GM12892 (cell line): ENCODE data around the gene LDB1.

Experiments
- DNase-seq: peaks from one replicate; pipeline ENCODE4 v3.0.0; 2011; ENCODE audit not compliant: insufficient read length
- FAIRE-seq: peaks from 2 replicates; lab custom pipeline; 2011; peaks lifted over from hg19 to GRCh38; lab: Jason Lieb, UNC
- POLR2A ChIP-seq: IDR thresholded peaks from 2 replicates; pipeline ENCODE4 v1.6.1; 2011; ENCODE audit warnings: low read depth, low read length, control low read depth
- POLR2AphosphoS5 ChIP-seq: IDR thresholded peaks from 2 replicates; pipeline ENCODE4 v1.6.1; 2011; ENCODE audit warnings: low read depth, low read length, control low read depth
- TAF1 ChIP-seq: IDR thresholded peaks from 2 replicates; pipeline ENCODE4 v1.6.1; 2011; ENCODE audit warnings: low read depth, mild to moderate bottlenecking, control low read depth, low read length, borderline replicate concordance

Gene LDB1

DNA sequence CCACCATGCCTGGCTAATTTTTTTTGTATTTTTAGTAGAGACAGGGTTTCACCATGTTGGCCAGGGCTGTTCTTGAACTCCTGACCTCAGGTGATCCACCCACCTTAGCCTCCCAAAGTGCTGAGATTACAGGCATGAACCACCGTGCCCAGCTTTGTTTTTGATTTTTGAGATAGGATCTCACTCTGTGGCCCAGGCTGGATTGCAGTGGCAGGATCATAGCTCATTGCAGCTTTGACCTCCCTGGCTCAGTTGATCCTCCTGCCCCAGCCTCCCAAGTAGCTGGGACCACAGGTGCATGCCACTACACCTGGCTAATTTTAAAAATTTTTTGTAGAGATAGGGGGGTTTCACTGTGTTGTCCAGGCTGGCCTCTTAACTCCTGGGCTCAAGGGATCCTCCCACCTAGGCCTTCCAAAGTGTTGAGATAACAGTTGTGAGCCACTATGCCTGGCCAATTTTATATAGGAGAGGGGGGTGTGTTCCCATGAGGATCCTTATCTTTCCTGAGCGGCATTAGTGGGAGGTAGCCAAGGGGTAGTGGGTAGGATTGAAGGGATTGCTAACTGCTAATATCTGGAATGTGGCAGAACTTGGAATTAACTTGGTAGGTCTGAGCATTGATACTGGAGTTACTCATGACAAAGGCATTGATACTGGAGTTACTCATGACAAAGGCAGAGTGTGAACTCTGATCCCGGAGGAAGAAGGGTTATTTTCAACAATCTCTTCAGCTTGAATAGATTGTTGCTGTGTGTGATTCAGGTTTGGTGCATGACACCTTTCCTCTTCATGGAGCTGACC, 31.0 kb upstream of the LDB1 start:
- TF ChIP-seq POLR2AphosphoS5, result no peak
- TF ChIP-seq POLR2A, result no peak
- DNase-seq, result no peak
- no peak for FAIRE-seq

DNA sequence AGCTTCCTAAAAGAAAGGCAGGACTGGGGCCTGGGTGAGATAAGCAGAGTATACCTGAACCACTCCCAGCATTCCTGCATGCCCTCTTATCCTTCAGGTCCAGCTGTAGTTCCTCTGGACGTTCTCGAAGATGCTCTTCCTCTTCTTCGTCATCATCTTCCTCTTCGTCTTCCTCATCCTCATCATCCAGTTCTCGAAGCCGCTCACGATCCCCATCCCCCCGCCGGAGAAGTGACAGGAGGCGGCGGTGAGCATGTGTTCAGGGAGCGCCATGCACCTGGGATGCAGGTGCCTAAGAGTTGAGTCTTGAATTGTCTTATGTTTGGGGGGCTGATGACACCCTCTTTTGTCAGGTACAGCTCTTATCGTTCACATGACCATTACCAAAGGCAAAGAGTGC, 28.1 kb upstream of the LDB1 start:
- DNase-seq, result no peak
- TF ChIP-seq POLR2A (peak; percentile 22), POLR2AphosphoS5 (no peak), TAF1 (no peak)
- FAIRE-seq, result no peak

DNA sequence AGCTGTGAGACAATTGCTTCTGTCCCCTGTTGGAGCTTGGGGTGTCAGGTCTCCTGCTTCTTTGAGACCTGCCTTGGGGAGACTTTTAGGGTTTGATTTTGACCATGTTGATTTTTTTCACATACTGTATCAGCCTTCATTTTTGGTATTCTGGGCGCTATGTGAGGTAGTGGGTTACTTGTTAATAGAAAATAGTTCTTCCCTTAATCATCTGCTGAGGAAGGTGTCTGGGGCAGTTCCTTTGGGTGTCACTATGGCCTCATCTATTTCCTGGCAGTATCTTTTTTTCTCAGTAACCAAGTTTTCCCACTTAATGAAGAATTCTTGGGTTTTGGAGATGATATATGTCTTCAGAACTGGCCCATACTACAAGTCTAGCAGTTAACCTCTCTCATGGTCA, 27.4 kb upstream of the LDB1 start:
- no peak for FAIRE-seq
- TF ChIP-seq POLR2A (no peak), TAF1 (no peak), POLR2AphosphoS5 (no peak; the same call in 1 of the 2 replicates)
- DNase-seq, result no peak

DNA sequence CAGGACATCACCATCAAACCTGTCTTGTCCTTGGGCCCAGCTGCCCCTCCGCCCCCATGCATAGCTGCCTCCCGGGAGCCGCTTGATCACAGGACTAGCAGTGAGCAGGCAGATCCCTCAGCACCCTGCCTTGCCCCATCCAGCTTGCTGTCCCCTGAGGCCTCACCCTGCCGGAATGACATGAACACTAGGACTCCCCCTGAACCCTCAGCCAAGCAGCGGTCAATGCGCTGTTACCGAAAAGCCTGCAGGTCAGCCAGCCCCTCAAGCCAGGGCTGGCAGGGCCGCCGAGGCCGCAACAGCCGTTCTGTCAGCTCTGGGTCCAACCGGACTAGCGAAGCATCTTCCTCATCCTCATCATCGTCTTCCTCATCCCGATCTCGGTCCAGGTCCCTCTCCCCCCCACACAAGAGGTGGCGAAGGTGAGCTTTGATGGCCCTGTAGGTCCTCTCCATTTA, 26.8 kb upstream of the LDB1 start:
- FAIRE-seq, result no peak
- DNase-seq, result no peak
- peak; percentile 35; the same call in 1 of the 2 replicates for TF ChIP-seq POLR2A
- peak; percentile 61 for TF ChIP-seq POLR2AphosphoS5
- TF ChIP-seq TAF1, result no peak

DNA sequence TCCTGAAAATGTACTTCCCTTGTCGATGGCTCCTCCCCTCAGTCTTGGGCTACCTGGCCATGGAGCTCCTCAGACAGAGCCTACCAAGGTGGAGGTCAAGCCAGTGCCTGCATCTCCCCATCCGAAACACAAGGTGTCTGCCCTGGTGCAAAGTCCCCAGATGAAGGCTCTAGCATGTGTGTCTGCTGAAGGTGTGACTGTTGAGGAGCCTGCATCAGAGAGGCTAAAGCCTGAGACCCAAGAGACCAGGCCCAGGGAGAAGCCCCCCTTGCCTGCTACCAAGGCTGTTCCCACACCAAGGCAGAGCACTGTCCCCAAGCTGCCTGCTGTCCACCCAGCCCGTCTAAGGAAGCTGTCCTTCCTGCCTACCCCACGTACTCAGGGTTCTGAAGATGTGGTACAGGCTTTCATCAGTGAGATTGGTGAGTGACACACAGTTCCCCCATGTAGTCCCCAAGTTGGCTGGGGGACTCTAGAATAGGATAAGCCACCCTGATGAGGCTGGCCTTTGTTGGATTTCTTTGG, 21.5 kb upstream of the LDB1 start:
- DNase-seq (no peak), FAIRE-seq (no peak)
- peak; percentile 52; the same call in 1 of the 2 replicates for TF ChIP-seq POLR2A
- TF ChIP-seq TAF1, result no peak

DNA sequence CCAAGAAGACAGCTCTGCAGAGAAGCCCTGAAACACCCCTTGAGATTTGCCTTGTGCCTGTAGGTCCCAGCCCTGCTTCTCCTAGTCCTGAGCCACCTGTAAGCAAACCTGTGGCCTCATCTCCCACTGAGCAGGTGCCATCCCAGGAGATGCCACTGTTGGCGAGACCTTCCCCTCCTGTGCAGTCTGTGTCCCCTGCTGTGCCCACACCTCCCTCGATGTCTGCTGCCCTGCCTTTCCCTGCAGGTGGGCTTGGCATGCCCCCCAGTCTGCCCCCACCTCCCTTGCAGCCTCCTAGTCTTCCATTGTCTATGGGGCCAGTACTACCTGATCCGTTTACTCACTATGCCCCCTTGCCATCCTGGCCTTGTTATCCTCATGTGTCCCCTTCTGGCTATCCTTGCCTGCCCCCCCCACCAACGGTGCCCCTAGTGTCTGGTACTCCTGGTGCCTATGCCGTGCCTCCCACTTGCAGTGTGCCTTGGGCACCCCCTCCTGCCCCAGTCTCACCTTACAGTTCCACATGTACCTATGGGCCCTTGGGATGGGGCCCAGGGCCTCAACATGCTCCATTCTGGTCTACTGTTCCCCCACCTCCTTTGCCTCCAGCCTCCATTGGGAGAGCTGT, 20.9 kb upstream of the LDB1 start:
- no peak for DNase-seq
- no peak for FAIRE-seq
- no peak; the same call in 1 of the 2 replicates for TF ChIP-seq POLR2AphosphoS5
- TF ChIP-seq POLR2A, result peak; percentile 6; the same call in 1 of the 2 replicates
- no peak for TF ChIP-seq TAF1

DNA sequence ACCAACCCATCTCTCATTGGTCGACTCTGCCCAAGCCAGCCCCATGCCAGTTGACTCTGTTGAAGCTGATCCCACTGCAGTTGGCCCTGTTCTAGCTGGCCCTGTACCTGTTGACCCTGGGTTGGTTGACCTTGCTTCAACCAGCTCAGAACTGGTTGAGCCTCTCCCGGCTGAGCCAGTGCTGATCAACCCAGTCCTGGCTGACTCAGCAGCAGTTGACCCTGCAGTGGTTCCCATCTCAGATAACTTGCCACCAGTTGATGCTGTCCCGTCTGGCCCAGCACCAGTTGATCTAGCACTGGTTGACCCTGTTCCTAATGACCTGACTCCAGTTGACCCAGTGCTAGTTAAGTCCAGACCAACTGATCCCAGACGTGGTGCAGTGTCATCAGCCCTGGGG, 20.1 kb upstream of the LDB1 start:
- FAIRE-seq (no peak), DNase-seq (no peak)
- TF ChIP-seq TAF1 (no peak), POLR2AphosphoS5 (no peak), POLR2A (no peak)

DNA sequence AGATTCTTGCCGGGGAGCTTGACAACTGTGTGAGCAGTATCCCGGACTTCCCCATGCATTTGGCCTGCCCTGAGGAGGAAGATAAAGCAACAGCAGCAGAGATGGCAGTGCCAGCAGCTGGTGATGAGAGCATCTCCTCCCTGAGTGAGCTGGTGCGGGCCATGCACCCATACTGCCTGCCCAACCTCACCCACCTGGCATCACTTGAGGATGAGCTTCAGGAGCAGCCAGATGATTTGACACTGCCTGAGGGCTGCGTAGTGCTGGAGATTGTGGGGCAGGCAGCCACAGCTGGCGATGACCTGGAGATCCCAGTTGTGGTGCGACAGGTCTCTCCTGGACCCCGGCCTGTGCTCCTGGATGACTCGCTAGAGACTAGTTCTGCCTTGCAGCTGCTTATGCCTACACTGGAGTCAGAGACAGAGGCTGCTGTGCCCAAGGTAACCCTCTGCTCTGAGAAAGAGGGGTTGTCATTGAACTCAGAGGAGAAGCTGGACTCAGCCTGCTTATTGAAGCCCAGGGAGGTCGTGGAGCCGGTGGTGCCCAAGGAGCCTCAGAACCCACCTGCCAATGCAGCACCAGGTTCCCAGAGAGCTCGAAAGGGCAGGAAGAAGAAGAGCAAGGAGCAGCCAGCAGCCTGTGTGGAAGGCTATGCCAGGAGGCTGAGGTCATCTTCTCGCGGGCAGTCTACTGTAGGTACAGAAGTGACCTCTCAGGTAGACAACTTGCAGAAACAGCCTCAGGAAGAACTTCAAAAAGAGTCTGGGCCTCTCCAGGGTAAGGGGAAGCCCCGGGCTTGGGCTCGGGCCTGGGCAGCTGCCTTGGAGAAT, 19.3 kb upstream of the LDB1 start:
- FAIRE-seq (no peak), DNase-seq (no peak)
- TF ChIP-seq TAF1 (no peak), POLR2A (no peak), POLR2AphosphoS5 (no peak)

DNA sequence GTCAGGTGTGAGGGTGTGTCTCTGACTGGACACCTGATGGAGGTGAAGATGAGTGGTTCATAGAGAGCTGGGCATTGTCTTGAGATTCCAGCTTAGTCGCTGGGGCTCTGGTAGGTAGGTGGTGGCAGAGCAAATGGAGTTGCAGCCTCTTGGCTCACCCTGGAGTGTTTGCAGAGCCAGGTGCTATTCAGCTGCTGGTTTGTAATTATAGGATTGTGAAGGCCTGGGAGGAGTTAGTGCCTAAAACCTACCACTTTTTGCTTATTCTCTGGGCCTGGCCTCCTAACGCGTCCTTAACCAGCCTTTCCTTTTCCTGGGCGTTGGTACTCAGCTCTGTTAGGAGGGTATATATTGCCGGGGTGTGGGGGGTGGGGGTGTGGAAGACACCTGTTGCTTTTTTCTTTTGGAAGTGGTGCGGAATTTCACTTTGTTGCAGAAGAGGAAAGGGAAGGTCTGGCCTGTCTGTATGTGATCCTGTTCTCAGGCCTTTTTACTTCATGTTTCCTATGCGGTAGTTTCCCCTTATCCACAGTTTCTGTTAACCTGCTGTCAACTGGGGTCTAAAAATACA, 15.9 kb upstream of the LDB1 start:
- FAIRE-seq (no peak), DNase-seq (no peak)
- TF ChIP-seq POLR2AphosphoS5, result no peak
- TF ChIP-seq TAF1, result no peak
- no peak for TF ChIP-seq POLR2A

DNA sequence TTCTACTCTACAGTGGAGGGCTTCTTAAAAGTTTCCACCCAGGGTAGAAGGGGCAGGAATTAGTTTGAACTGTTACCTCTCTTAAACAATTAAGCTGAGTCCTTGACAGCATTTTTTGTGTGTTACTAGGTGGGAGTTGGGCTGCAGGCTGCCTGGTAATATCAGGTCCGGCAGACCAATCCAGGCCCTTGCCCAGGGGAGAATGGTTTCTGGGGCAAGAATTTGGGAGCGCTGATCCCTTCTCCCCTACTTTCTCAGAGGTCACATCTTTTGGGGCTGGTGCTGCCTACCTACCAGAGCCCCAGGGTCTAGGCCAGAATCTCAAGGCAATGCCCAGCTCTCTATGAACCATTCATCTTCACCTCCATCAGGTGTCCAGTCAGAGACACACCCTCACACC, 14.2 kb upstream of the LDB1 start:
- TF ChIP-seq POLR2A (no peak), TAF1 (no peak), POLR2AphosphoS5 (no peak)
- DNase-seq (no peak), FAIRE-seq (no peak)
